SW480 (cell line): ENCODE measurements around the gene ELOF1.
A peak's percentile ranks its signal among the peaks of the same experiment; 100 is the strongest.
"Not testable (repeated sequence)": the region's sequence is repeated elsewhere in the genome, so short reads cannot be mapped to it uniquely, and the experiment has no call there.

Experiments used
- DNase-seq: peaks from one replicate; pipeline ENCODE4 v3.0.0-alpha.2; 2016; ENCODE audit warnings: low spot score

The ELOF1 gene

DNA sequence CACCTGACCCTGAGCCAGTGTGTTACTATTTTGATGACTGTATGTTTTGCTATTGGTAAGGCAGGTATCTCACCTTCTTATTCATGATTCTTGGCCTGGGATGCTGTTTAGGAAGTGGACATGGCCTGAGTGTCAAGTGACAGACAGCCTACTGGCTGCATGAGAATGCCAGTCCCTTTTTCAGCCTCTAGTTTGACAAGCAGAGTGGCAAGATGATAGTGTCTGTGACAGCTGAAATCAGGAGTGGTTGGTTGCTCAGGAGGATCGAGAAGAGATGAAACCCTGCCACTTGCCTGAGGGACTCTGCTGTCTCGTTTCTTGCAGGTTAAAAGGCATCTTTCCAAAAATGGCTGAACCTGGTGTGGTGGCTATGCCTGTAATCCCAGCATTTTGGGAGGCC, 7.1 kb upstream of the ELOF1 start:
- DNase-seq = no peak

GRCh38 chr19:11565649-11565980, 6.6 kb upstream of the ELOF1 start:
- not testable (repeated sequence) for DNase-seq

DNA sequence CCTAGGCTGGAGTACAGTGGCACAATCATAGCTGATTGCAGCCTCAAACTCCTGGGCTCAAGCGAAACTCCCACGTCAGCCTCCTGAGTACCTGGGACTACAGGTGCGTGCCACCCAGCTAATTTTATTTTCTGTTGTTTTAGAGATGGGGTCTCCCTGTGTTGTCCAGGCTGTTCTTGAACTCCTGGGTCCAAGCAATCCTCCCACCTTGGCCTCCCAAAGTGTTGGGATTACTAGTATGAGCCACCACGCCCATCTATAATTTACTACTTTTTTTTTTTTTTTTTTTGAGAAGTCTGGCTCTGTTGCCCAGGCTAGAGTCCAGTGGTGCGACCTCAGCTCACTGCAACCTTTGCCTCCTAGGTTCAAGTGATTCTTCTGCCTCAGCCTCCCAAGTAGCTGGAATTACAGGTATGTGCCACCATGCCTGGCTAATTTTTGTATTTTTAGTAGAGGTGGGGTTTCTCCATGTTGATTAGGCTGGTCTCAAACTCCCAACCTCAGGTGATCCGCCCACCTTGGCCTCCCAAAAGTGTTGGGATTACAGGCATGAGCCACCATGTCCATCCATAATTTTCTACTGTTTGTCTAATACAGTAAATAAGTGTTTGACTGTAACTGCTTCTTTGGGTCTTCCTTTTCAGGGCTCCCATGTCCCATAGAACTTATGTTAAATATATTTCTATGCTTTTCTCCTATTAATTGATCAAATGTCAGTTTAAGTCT, 5.2 kb upstream of the ELOF1 start:
- not testable (repeated sequence) for DNase-seq

GRCh38 chr19:11563532-11563931, 4.5 kb upstream of the ELOF1 start:
- no peak for DNase-seq

GRCh38 chr19:11560404-11561051, 1.5 kb upstream of the ELOF1 start:
- DNase-seq = peak; percentile 78

GRCh38 chr19:11556634-11557420, 2.2 kb downstream of the ELOF1 start:
- no peak for DNase-seq

DNA sequence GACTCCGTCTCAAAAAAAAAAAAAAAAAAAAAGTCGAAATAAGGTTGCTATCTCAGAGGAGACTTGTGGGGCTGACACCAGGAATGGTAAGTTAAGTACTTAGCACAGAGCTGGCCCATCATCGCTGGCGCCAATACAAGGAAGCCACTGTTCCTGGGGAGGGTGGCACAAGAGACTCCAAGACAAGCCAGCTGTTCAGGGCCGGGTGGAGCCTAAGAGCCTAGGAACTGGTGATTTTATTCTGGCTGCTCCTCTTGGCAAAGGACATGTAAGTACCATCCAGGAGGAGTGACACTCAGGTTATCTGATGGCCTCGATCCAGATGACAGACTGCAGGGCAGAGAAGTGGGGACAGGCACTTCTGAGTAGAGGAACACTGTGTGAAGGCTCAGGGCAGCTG, 3.8 kb downstream of the ELOF1 start:
- DNase-seq = no peak

DNA sequence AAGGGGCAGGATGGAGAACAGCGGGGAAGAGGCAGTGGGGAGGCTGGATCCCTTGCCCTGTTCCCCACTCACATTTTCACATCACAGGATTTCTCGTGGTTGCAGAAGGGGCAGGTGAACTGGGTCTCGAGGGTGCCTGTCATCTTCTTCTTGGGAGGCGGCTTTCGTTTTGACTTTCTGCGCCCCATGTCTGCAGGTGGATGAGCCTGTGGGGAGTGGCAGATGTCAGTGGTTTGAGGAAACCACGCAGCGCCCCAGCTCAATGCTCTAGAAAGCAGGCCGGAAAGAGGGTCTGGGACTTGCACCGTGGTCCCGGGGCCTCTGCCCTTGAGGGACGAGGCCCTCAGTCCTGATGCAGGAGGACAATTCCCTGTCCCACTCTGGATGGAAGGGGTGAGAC, 4.9 kb downstream of the ELOF1 start:
- no peak for DNase-seq

DNA sequence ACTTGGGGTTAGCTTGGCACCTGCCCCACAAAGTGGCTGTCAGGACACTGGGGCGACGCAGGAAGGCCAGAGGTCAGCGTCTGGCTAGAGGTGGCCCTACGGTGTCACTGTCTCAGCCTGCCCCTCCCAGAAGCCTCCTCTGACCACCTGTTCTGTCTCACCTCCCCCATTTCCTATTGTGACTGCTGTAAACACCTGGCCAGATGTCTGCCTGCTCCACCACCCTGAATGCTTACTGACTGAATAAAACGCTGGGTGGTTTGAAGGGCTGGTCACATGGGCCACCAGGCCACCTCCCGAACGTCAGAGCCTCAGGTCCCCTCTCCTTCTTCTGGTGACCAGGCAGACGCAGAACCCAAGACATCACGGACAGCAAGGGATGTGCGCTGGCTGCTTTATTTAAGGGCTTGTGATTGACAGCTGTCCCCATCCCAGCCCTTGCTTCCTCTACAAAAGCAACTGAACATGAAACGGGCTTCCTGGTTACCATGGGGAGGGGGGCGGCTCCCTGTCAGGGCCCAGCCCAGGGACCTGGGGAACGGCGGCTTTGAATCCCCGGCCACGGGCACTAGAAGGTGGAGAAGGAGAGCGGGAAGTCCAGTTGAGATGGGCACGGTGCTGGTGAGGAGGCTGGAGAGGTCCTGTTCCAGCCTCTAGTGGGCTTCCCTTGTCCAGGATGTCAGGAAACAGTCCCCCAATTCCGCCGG, 6.2 kb downstream of the ELOF1 start:
- no peak for DNase-seq

DNA sequence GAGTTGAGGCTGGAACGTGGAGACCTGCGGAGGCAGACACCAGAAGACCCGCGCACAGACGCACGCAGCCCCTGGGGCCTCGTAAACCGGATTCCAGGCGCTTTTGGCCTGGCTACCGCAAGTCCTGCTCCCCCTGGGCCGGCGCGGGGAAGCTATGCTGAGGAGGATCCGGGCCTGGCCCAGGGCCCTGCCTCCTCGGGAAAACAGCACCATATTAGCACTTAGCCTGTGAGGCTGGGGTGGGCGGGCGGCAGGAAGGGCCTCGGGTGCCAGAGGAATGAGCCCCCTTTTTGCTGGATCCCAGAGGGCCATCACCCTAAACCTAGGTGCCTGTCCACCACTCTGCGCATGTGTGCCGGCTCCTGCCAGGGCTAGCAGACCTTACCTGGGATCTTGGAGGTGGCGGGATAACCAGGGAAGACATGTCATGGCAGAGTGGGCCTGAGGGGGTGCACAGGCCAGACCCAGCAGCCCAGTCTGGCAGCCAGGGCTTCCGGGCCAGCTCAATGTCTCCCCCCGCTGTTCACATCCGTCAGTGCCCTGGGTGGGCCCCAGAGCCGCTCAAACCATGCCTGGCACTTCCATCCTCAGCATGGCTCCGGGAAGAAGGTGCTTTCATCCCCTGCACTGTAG, 7.3 kb downstream of the ELOF1 start:
- no peak for DNase-seq

GRCh38 chr19:11550265-11550664, 8.8 kb downstream of the ELOF1 start:
- no peak for DNase-seq

GRCh38 chr19:11549386-11549953, 9.6 kb downstream of the ELOF1 start:
- no peak for DNase-seq

- no peak for DNase-seq
Measured at GRCh38 chr19:11547929-11548700, 10.9 kb downstream of the ELOF1 start.

DNA sequence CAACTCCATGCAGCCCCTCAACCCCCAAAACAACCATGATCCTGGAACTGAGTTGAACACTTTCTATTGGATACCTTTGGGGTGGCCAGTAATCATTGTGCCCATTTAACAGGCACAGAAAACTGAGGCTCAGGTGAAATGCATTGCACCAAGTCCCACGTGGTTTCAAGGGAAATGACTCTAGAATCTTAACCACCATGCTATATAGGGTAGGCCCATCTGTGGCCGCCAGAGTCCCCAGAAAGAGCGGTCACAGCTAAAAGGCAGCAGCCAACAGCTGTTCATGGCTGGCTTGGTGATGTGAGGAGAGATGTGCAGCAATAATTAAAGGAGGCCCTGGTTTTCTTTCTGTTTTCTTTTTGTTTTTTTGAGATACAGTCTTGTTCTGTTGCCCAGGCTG, 17.8 kb downstream of the ELOF1 start:
- DNase-seq = no peak

DNA sequence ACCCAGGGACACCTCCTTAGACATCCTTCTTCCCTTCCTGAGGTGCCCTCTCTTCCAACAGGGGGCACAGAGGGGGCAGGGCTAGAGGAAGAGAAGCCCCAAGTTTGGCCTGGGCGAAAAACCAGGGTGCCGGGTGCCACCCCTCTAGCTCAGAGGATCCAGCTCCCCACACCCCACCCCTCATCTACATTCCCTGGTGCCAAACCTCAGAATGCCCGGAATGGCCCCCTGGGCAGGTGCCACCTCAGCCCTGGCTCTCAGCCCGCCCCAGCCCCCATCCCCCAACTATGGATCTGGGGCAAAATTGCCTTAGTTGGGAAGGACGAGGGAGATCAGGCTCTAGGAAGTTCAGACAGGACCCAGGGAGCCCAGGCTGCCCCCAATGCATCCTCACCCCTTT, 18.4 kb downstream of the ELOF1 start:
- DNase-seq = no peak

GRCh38 chr19:11539495-11540365, 19.3 kb downstream of the ELOF1 start:
- no peak for DNase-seq

GRCh38 chr19:11538232-11539036, 20.6 kb downstream of the ELOF1 start, which contains the start of gene CNN1:
CNN1 (plus strand) TSS chr19:11538851; CDS start chr19:11538928, 77 bp downstream.
- DNase-seq = no peak

GRCh38 chr19:11535792-11536595, 23.0 kb downstream of the ELOF1 start:
- DNase-seq = peak; percentile 75
